Fibroblast of pulmonary artery (primary cell): Measurements from ENCODE around the gene NKAIN1.

ENCODE experiments used
- DNase-seq: peaks from one replicate; pipeline ENCODE4 v3.0.0-alpha.2; 2010; ENCODE audit warnings: low read depth
- H3K4me3 ChIP-seq: replicated peaks from 2 replicates; pipeline ENCODE4 v1.5.1; 2011; ENCODE audit warnings: low read depth, mild to moderate bottlenecking, control low read depth, low read length, moderate library complexity
- CTCF ChIP-seq: IDR thresholded peaks from 2 replicates; pipeline ENCODE4 v1.5.1; 2011; ENCODE audit warnings: mild to moderate bottlenecking, control low read depth, low read length, inconsistent platforms; ENCODE audit errors: missing control alignments

The NKAIN1 gene

GRCh38 chr1:31133368-31133767 lies 106.3 kb downstream of the NKAIN1 start:
- no peak for TF ChIP-seq CTCF
- DNase-seq: no peak
- H3K4me3 ChIP-seq: no peak overlapping the region
